AG04450 (cell line): ENCODE results near the gene OXCT2. TPM values are rescaled to one million over a fixed set of nuclear protein-coding genes. Genes with fewer than 3 reads are reported as not detected.

Experiments
- CTCF ChIA-PET: fragments of 300-600, 350-600 bp; formaldehyde crosslinking; extraction: SDS; loops from one replicate; lab custom pipeline; 2022; ENCODE audit warnings: antibody characterized with exemption, inconsistent platforms; lab: Charles Lee
- POLR2A ChIA-PET: fragments of 350-600 bp; formaldehyde crosslinking; extraction: SDS; loops from one replicate; lab custom pipeline; 2021; ENCODE audit warnings: antibody characterized with exemption, inconsistent platforms; lab: Yijun Ruan, JAX
- DNase-seq: peaks from one replicate; pipeline ENCODE4 v3.0.0-alpha.2; 2011; ENCODE audit warnings: low read depth, low spot score
- H3K27ac ChIP-seq: one replicate; pipeline ENCODE4 v1.5.1; 2012; ENCODE audit warnings: low read depth, low read length, control low read depth
- H3K27me3 ChIP-seq: one replicate; pipeline ENCODE4 v1.6.0; 2012; ENCODE audit warnings: low read length; ENCODE audit not compliant: control insufficient read depth, insufficient read depth
- H3K4me3 ChIP-seq: 2 replicates; pipeline ENCODE4 v1.5.1; 2011; ENCODE audit warnings: mild to moderate bottlenecking, low read depth, low read length, control low read depth
- H3K9me3 ChIP-seq: 2 replicates; pipeline ENCODE4 v1.5.1; 2012; ENCODE audit warnings: low read length; ENCODE audit not compliant: control insufficient read depth, insufficient read depth
- CTCF ChIP-seq: IDR thresholded peaks from 2 replicates; pipeline ENCODE4 v1.5.1; 2011; ENCODE audit warnings: low read depth, low read length, control low read depth, inconsistent platforms
- polyA plus RNA-seq: library from polyadenylated mRNA; depleted of rRNA; stranded (reverse); fragments of >200 nt; gene quantifications from 2 replicates; pipeline ENCODE4 v1.2.3, GENCODE V29; 2011

Gene OXCT2
- polyA plus RNA-seq, 1 experiment, result 0.06 TPM

GRCh38 chr1:39760074-39761008, 10.8 kb downstream of the OXCT2 start:
- H3K4me3 ChIP-seq, result no peak overlapping the region
- DNase-seq, result no peak
- POLR2A ChIA-PET, result no interaction called here
- no peak overlapping the region for H3K27ac ChIP-seq
- CTCF ChIA-PET, result no interaction called here
- H3K9me3 ChIP-seq, result no peaks in the 10 kb centered on the region
- no peaks in the 10 kb centered on the region for H3K27me3 ChIP-seq
- no peak for TF ChIP-seq CTCF

- Histone ChIP-seq H3K9me3 (no peaks in the 10 kb centered on the region), H3K4me3 (no peak overlapping the region), H3K27me3 (no peaks in the 10 kb centered on the region), H3K27ac (no peak overlapping the region)
- TF ChIP-seq CTCF, result no peak
- ChIA-PET CTCF (no interaction called here), POLR2A (interaction anchor here (0.6 kb wide), 1 partner anchor 699 kb away, joined by 4 read pairs; no protein-coding TSS in a partner anchor)
- no peak for DNase-seq
Observed at GRCh38 chr1:39759436-39759726, 11.8 kb downstream of the OXCT2 start.

GRCh38 chr1:39758556-39759435, 12.4 kb downstream of the OXCT2 start:
- TF ChIP-seq CTCF, result no peak

GRCh38 chr1:39757501-39757900, 13.6 kb downstream of the OXCT2 start:
- ChIA-PET POLR2A (no interaction called here), CTCF (no interaction called here)

More at GRCh38 chr1:39758556-39759435, 12.4 kb downstream of the OXCT2 start:
- POLR2A ChIA-PET, result interaction anchor here (0.6 kb wide), 1 partner anchor 699 kb away, joined by 4 read pairs; no protein-coding TSS in a partner anchor
- H3K9me3 ChIP-seq, result no peaks in the 10 kb centered on the region
- CTCF ChIA-PET, result no interaction called here
- no peak overlapping the region for H3K27ac ChIP-seq
- no peak for DNase-seq
- no peaks in the 10 kb centered on the region for H3K27me3 ChIP-seq
- H3K4me3 ChIP-seq, result no peak overlapping the region

More at GRCh38 chr1:39757501-39757900, 13.6 kb downstream of the OXCT2 start:
- H3K9me3 ChIP-seq, result no peaks in the 10 kb centered on the region
- no peak overlapping the region for H3K27ac ChIP-seq
- no peak overlapping the region for H3K4me3 ChIP-seq
- DNase-seq, result no peak
- H3K27me3 ChIP-seq, result no peaks in the 10 kb centered on the region
- no peak for TF ChIP-seq CTCF
